ENCODE results near the gene RHOT2.

RHOT2 gene

GRCh38 chr16:632486-633335 is 35.2 kb upstream of the RHOT2 start:
- DNase-seq (ENCODE audit: low read depth in 2 of 2, low spot score in 1 of 2): no peak

DNA sequence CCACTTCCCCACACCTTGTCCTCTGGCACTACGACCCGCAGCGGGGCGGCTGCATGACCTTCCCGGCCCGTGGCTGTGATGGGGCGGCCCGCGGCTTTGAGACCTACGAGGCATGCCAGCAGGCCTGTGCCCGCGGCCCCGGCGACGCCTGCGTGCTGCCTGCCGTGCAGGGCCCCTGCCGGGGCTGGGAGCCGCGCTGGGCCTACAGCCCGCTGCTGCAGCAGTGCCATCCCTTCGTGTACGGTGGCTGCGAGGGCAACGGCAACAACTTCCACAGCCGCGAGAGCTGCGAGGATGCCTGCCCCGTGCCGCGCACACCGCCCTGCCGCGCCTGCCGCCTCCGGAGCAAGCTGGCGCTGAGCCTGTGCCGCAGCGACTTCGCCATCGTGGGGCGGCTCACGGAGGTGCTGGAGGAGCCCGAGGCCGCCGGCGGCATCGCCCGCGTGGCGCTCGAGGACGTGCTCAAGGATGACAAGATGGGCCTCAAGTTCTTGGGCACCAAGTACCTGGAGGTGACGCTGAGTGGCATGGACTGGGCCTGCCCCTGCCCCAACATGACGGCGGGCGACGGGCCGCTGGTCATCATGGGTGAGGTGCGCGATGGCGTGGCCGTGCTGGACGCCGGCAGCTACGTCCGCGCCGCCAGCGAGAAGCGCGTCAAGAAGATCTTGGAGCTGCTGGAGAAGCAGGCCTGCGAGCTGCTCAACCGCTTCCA is 34.4 kb upstream of the RHOT2 start:
- DNase-seq (ENCODE audit: low read depth in 2 of 2, low spot score in 1 of 2): no peak

DNA sequence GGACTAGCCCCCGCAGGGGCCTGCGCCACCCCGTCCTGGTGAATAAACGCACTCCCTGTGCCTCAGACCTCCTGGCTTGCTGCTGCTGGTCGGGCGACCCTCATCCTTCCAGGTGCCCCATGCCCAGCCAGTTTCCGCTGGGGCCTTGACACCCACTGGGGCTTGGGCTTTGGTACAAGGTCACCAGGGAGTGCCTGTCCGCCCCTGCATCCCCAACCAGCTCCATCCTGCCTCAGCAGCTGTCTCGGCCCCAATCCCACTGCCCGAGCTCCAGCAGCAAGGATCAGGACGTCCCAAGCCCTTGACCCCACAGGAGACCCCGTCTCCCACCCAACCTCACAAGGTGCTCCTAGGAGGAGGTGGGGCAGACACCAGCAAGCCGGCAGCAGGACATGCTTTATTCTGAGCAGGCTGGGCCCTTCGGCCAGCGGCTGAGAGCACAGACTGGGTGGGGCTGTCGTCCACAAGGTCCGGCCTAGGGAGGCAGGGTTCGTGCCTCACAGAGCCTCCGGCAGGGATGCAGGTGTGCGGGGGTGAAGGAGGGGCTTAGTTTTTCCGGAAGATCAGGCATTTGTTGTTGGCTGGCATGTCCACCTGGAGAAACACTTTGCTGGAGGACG is 33.8 kb upstream of the RHOT2 start:
- DNase-seq (ENCODE audit: low read depth in 2 of 2, low spot score in 1 of 2): no peak

GRCh38 chr16:634996-635395 is 32.9 kb upstream of the RHOT2 start:
- no peak for DNase-seq (ENCODE audit: low read depth in 2 of 2, low spot score in 1 of 2)

GRCh38 chr16:635573-636205 is 32.2 kb upstream of the RHOT2 start:
- DNase-seq (ENCODE audit: low read depth in 2 of 2, low spot score in 1 of 2): no peak

- peak; percentile 81 to 84 for DNase-seq (ENCODE audit: low read depth in 2 of 2, low spot score in 1 of 2)
Measured at GRCh38 chr16:636206-637080, 31.5 kb upstream of the RHOT2 start, which contains the start of gene METTL26. TSS of gene METTL26 (minus strand) at chr16:636305. CDS start at chr16:636290, 15 bp downstream.

DNA sequence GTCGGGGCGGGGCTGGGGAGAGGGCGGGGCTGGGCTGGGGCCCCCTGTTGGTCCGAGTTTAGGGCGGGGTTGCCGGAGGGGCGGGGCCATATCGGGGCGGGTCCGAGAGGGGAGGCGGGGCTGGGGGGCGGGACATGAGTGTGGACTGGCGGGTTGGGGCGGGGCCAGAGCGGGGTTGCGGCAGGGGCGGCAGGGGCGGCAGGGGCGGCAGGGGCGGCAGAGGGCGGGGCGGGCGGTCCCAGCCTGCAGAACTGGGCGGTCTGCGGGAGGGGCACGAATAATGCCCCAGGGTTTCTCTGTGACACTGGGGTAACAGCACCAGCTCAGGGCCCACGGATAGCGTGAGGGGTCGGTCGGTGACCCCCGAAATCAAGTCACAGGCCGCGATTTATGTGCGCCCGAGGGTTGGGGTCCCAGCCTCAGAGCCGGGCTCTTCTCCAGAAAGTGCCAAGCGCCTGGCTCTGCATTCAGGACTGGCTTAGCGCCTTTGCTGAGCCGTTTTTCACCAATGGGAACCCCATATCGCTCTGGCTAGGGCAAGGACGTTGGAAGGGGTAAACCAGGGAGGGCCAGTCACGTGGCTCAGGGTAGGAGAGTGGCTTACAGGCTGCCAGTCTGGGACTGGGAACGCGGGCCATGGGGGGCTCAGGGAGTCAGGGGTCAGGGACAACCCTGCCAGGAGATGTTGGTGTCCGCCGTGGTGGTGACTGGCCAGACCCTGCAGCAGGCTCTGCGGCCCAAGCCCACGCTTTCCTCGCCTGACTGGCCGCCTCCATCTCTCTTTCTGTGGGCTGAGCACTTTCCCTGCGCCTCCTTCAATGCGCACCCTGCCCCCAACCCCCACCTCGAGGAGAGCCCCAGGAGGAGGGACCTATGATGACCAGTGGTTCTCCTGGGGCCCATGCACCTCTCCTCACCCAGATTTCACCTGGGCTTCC is 30.6 kb upstream of the RHOT2 start:
- DNase-seq (ENCODE audit: low read depth in 2 of 2, low spot score in 1 of 2): peak; percentile 73 to 77

DNA sequence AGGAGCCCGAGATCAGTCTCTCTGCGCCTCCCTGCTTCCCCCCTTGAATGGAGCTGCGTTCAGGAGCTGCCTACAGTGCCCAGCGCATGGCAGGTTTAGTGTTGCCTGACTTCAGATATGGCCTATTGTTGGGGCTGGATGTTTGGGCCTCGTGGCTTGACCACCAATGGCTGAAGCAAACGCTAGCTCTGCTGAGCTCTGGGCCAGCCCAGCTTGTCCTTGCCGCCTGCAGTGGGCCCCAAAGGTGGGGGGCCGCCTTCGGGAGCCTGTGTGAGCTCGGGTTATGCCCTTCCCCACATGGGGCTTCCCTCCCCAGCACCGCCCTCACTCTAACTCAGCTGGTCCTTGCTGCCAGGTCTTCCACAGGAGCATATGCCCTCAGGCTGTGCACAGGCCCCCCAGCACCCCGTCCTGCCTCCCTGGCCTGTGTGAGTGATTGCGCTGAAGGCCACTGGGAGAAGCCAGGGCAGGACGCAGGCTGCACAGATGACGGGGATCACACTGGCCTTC is 29.8 kb upstream of the RHOT2 start:
- no peak for DNase-seq (ENCODE audit: low read depth in 2 of 2, low spot score in 1 of 2)

GRCh38 chr16:638836-639235 is 29.1 kb upstream of the RHOT2 start:
- no peak for DNase-seq (ENCODE audit: low read depth in 2 of 2, low spot score in 1 of 2)

- DNase-seq (ENCODE audit: low read depth in 2 of 2, low spot score in 1 of 2): no peak
Measured at GRCh38 chr16:640614-641013, 27.3 kb upstream of the RHOT2 start.

GRCh38 chr16:641326-642188 is 26.4 kb upstream of the RHOT2 start, which contains the start of gene MCRIP2:
TSS of gene MCRIP2 (plus strand) at chr16:641828. CDS start at chr16:641992, 164 bp downstream.
- peak in 1 of 2 donors; percentile 15 for DNase-seq (ENCODE audit: low read depth in 2 of 2, low spot score in 1 of 2)

DNA sequence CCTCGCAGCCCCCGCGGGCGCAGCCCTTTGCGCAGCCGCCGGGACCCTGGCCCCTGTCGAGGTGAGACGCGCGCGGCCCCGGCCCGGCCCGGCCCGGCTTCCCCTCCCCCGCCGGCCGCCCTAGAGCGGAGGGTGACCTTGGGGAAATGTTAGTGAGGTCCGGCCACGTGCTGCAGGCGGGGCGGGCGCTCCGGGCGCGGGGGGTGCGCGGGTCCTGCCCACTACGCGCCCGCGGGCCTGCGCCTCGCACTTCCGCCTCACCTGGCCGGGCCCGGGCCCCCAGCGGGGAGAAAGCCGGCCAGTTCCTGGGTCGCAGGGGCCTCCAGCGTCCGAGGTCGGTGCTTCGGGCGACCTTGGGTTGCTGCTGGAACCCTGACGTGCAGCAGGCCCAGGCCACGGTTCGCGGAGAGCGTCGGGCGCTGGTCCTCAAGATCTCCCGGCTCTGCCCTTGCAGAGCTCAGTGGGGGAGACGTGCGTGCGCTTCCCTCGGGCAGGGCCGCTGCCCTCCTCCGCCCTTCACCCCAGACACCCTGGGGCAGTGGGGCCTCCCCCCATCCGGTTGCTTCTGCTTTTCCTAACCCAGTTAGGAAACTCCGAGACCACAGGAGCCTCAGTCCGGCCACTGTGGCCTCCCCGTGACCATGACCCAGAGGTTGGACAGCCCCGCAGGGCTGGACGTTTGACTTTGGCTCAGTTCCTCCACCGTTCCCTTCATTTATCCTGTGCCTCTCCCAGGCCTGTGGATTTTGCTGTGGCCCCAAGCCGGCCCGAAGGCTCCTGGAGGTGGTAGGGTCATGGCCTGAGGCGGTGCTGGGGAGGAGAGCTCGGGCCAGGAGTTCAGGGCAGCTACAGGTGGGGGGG is 25.5 kb upstream of the RHOT2 start:
- no peak for DNase-seq (ENCODE audit: low read depth in 2 of 2, low spot score in 1 of 2)

GRCh38 chr16:643050-643368 is 24.9 kb upstream of the RHOT2 start:
- DNase-seq (ENCODE audit: low read depth in 2 of 2, low spot score in 1 of 2): no peak

GRCh38 chr16:644556-644955 is 23.4 kb upstream of the RHOT2 start:
- DNase-seq (ENCODE audit: low read depth in 2 of 2, low spot score in 1 of 2): no peak

DNA sequence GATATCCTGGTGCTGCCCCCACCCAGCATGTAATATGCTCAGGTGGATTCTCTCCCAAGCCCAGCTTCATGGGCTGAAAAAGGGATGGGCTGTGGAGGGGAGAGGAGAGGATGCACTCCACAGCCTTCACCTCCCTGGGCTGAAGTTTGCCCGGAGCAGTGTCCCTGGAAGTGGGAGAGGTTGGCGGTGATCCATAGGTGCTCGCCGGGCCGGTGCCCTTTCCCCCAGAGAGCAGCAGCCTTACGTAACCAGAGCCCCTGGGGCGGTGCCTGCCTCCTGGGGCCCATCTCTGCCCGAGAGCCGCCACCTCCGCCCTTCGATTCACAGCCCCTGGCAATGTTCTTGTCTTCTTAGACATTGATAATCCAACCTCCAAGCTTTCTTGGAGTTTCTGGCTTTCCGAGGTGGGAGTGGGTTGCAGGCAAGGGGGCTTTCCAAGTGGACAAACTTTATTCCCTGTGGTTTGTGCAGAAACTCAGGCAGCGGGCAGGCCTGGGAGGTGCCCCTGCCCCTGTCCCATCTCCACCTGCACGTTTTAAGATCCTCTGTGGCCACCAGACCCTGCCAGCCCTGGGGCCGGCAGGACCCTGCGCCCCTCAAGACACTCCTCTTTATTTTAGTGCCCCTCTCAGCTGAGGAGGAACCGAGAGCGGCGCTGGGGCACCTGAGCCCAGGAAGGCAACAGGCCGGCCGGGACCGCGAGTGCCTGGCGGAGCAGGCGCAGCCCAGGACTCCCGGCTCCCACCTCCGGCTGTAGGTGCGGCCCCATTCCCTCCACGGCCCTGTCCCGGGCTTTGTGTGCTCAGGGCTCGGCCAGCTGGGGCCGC is 21.9 kb upstream of the RHOT2 start:
- DNase-seq (ENCODE audit: low read depth in 2 of 2, low spot score in 1 of 2): no peak

GRCh38 chr16:646679-647172 is 21.2 kb upstream of the RHOT2 start:
- DNase-seq (ENCODE audit: low read depth in 2 of 2, low spot score in 1 of 2): no peak

Measured in stimulated activated CD8-positive, alpha-beta memory T cell treated with anti-CD3 and anti-CD28 coated beads, Interleukin-4, amount 100 ng/mL, for 1 hour (primary cell).